Frontal cortex (tissue), 4 donors: ENCODE data around the gene HMGCL. TPM values are rescaled to one million over a fixed set of nuclear protein-coding genes. Genes with fewer than 3 reads are reported as not detected.
"Not testable (repeated sequence)": the region's sequence is repeated elsewhere in the genome, so short reads cannot be mapped to it uniquely, and the experiment has no call there.

Experiments used
- DNase-seq, 2 donors: peaks; one replicate each; pipeline ENCODE4 v3.0.0; 2012; ENCODE audit warnings: low spot score in 2 of 2
- FAIRE-seq: peaks from 2 replicates; lab custom pipeline; 2012; peaks lifted over from hg19 to GRCh38; lab: Jason Lieb, UNC
- total RNA-seq: library from RNA; depleted of rRNA; stranded (reverse); fragments of >200 nt; gene quantifications from one replicate; pipeline ENCODE4 v1.2.3, GENCODE V29; 2014
- donor health status: control.
- donor health status: control.
- donor health status: control.

Gene HMGCL
- total RNA-seq = 11.8 TPM

DNA sequence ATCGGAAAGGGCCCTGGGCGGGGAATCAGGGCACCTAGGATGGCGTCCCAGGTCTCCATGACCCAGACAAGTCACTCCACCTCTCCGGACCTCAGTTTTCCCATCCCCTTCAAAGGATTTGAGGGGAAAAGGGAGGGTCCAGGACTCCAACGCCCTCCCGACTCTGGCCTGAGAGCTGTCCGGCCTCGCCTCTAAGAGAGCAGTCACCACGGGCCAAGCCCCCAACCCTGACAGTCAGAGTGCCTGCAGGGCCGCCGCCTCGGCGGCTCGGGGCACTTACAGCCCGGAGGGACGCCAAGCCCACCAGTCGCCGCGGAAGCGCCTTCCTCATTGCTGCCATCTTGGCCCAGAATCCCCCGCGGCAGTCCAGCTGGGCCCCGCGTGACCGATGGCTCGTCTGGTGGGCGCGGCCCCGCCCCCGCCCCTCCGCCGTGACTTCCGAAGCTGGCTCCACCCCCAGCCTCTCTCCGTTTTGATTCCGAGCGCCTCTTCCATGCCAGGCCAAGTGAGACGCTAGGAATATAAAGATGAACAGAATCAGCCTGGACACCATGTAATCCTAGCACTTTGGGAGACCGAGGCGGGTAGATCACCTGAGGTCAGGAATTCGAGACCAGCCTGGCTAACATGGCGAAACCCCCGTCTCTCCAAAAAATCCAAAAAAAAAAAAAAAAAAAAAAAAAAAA lies at the start of gene HMGCL:
HMGCL (minus strand) TSS at position 354 of the 686 bp plus-strand sequence; CDS start at position 340, 14 bp downstream.
- peak; percentile 86 to 91 for DNase-seq
- no peak for FAIRE-seq

DNA sequence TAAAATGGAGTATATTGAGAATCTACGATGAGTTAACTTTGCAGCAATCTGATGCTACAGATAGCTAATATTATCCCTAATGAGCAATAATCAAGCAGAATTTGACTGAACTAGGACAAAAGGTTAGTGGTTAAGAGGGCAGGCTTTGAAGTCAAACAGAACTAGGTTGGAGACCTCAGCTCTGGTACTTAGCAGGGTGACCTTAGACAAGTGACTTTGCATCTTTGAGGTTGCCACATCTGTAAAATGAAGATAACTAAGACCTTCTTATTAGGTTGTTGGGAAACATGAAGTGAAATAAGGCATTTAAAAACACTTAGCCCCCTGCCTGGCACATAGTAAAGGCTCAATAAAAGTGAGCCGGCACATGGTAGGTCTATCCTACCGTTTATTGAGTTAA lies 47.2 kb upstream of the HMGCL start:
- DNase-seq = no peak
- FAIRE-seq = no peak

DNA sequence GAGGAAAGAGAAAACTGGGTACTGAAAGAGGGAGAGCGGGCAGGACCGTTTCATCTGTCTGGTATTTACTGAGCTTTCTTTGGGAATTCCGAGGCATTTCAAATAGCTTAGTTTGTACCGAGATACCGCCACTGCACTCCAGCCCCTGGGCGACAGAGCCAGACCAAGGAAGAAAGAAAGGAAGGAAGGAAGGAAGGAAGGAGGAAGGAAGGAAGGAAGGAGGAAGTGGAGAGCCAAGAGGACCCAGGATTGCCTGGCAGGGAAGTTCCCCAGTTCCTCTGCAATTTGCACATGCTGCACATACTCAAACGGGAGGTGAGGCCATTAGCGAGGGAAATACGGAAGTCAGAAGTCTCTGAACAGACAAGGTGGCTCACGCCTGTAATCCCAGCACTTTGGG lies 43.8 kb upstream of the HMGCL start:
- FAIRE-seq (no peak), DNase-seq (no peak)

DNA sequence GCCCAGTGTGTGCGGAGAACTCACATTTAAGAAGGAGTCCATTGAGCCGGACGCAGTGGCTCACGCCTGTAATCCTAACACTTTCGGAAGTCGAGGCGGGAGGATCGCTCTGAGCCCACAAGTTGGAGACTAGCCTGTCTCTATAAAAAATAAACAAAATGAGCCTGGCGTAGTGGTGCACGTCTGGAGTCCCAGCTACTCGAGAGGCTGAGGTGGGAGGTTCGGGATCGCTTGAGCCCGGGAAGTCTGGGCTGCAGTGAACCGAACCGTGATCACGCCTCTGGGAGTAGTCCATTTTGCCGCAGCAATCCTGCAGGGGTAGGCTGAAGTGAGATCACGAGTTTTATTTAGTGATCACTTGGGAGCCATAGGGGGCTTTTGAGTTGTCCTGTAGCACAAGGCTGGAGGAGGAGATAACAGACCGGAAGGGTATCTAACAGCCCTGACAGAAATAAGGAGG lies 43.4 kb upstream of the HMGCL start:
- FAIRE-seq = no peak
- DNase-seq = peak in 1 of 2 donors; percentile 24

DNA sequence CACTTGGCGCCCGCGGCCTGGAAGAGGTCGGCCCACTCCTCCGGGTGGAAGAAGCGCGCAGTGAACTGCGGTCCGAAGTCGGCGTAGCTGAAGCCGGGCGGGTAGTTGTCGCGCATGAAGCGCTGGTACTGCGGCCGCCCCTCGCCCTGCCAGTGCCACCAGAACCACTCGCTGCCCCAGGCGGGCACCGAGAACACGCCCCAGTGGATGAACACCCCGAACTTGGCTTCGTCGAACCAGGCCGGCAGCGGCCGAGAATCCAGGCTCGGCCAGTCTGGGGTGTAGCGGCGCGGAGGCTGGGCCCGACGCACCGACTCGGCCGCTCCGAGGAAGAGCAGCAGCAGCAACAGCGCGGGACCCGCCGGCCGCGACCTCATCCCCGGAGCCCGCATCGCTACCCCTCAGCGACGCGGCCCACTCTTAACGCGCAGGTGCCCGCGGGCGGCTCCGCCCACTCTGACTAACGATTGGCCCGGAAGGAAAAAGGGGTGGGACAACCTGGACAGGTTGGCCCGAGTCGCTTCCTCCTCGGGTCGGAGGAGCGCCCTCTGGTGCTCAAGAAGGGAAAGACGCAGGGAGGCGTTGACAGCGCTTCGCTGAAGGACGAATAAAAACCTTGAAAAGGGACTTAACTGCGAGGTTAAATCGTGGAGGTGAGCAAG lies 42.8 kb upstream of the HMGCL start, which contains the start of gene FUCA1:
FUCA1 (minus strand) TSS at position 396 of the 662 bp plus-strand sequence; CDS start at position 392, 4 bp downstream.
- no peak for FAIRE-seq
- peak; percentile 97 to 98 for DNase-seq

DNA sequence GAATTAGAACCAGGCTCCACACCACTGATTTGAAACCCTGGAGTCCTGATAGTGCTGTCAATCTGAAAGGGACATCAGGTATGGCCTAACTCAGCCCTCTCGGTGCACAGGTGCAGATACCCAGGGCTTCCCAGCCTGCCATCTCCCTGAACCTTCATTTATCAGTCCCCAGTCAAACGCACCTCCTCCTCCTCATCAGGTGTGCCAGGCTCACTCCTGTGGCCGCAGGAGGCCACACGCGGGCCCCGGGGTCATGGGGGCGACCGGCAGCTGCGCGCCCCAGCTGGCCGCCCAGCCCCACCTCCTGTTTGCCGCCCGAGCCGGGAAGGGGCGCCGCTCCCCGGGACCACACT lies 42.3 kb upstream of the HMGCL start:
- FAIRE-seq = no peak

DNA sequence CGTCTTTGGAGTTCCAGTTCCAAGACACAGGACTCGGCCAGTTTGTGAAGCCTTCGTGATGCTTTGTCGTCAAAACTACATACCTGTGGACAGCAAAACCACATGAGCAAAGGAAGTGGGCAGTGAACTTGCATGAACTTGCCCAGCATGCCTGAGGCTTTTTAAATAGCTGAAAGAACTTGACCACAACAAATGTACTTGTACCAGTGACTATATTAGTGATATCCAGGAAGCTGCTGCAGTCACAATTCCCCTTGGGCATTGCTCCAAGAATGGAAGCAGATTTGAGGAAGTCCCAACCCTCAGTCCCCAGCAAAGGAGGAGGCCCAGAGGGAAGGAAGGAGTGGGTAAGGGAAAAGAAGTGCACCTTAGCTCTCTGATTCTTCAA lies 40.3 kb upstream of the HMGCL start:
- FAIRE-seq = no peak
- DNase-seq = no peak

More for the DNA sequence above, 42.3 kb upstream of the HMGCL start:
- DNase-seq = no peak

DNA sequence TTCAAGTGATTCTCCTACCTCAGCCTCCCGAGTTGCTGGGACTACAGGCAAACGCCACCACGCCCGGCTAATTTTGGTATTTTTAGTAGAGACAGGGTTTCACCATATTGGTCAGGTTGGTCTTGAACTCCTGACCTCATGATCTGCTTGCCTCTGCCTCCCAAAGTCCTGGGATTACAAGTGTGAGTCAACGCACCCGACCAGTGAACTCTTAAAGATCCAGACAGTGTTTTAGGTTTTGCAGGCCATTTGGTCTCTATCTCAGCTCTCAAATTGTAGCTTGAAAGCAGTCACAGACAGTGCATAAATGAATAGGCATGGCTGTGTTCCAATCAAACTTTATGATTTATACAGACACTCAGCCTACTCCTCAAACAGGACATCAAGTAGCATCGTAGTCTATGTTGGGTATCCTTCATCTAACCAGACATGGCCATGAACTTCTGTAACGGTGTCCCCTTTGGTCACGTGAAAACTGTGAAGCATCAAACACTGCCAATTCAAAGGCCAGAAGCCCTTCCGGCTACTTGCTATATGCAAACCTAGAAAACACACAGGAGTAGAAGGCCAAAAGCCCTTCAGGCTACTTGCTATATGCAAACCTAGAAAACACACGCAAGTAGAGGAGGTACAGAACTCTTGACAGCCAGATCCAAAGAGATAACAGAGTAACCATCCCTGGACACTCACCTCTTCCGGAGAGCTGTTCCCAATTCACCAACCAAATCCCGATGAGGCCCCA lies 39.7 kb upstream of the HMGCL start:
- no peak for DNase-seq
- FAIRE-seq = no peak

DNA sequence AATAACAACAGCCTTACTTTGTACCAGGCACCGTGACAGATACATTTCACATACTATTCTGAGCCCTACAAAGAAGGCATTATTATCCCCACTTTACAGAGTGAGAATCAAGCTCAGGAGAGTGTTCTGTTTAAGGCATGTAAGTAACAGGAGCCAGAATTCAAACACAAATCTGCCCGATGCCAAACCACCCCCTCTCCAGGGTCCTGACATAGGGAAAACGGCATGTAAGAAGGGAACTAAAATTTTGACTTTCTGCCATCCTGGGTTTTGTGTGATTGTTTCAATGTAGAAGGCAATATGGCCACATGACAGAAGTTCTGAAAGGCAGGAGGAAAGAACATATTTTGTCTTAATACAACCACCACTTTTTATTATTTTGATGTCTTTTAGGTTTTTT lies 37.4 kb upstream of the HMGCL start:
- DNase-seq (no peak), FAIRE-seq (no peak)

DNA sequence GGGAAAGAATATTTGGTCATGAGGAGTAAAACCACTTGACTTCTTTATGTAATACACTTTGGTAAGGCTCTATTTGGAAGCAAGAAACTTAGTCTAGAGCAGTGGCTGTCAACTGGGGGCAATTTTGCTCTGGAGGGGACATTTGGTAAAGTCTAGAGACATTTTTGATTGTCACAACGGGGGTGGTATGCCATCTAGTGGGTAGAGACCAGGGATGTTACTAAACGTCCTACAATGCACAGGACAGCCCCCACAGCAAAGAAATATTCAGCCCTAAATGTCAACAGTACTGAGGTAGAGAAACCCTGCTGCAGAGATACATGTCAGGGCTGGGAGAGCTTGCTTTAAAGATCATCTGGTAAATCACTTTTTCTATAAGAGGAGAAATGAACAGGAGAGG lies 29.3 kb upstream of the HMGCL start:
- no peak for FAIRE-seq
- no peak for DNase-seq

DNA sequence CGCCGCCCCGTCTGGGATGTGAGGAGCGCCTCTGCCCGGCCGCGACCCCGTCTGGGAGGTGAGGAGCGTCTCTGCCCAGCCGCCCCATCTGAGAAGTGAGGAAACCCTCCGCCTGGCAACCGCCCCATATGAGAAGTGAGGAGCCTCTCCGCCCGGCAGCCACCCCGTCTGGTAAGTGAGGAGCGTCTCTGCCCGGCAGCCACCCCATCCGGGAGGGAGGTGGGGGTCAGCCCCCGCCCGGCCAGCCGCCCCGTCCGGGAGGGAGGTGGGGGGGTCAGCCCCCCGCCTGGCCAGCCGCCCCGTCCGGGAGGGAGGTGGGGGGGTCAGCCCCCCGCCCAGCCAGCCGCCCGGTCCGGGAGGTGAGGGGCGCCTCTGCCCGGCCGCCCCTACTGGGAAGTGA lies 27.9 kb upstream of the HMGCL start:
- not testable (repeated sequence) for DNase-seq, FAIRE-seq

DNA sequence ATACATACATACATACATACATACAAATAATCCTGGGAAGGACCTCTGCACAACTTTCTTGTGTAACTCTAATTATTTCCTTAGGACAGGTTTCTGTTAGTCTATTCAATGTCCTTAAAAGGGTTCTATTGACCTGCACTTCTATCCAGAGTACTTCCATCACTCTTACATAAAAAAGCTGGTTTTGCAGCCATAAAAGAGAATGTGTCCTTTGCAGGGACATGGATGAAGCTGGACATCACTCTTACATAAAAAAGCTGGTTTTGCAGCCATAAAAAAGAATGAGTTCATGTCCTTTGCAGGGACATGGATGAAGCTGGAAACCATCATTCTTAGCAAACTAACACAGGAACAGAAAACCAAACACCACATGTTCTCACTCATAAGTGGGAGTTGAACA lies 26.2 kb upstream of the HMGCL start:
- not testable (repeated sequence) for FAIRE-seq, DNase-seq

DNA sequence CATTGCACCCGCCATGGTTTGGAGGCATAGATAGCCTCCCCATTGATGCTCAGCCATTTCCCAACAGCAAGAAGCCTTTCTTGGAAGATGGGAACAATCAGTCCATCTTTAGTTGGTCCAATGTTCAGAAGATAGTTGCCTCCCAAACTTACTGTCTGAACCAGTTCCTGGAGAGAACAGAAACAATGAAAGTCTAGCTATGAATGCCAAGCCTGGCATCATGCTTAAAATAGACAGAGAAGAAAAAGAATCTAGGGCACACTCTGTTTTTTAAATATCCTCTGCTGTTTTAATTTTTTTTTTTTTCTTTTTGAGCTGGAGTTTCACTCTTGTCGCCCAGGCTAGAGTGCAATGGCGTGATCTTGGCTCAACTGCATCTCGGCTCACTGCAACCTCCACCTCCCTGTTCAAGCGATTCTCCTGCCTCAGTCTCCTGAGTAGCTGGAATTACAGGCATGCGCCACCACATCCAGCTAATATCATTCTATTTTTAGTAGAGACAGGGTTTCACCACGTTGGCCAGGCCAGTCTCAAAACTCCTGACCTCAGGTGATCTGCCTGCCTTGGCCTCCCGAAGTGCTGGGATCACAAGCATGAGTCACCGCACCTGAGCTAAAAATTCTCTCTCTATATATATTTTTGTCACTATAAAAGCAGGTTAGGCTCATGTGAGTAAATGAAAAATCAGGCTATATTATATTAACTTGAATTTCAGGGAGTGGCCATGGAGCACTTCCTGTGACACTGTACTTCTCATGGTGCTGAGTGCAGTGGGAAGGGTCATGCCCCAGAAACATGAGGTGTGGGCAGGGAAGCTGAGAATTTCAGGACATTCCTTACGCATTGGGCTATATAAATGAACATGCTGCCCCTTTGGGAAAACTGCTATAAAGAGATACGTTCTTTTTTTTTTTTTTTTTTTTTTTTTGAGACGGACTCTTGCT lies 23.7 kb upstream of the HMGCL start:
- FAIRE-seq (no peak), DNase-seq (no peak)

DNA sequence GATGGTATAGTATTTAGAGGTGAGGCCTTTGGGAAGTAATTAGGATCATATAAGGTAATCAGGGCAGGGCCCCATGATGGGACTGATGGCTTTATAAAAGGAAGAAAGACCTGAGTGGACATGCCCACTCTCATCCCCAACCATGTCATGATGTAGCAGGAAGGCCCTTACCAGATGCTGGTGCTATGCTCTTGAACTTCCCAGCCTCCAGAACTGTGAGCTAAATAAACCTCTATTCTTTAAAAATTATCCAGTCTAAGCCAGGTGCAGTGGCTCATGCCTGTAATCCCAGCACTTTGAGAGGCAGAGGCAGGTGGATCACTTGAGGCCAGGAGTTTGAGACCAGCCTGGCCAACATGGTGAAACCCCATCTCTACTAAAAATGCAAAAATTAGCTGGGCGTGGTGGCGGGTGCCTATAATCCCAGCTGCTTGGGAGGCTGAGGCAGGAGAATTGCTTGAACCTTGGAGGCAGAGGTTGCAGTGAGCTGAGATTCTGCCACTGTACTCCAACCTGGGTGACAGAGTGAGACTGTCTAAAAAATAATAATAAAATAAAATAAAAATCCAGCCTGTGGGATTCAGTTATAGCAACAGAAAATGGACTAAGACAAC lies 22.4 kb upstream of the HMGCL start:
- not testable (repeated sequence) for DNase-seq, FAIRE-seq

DNA sequence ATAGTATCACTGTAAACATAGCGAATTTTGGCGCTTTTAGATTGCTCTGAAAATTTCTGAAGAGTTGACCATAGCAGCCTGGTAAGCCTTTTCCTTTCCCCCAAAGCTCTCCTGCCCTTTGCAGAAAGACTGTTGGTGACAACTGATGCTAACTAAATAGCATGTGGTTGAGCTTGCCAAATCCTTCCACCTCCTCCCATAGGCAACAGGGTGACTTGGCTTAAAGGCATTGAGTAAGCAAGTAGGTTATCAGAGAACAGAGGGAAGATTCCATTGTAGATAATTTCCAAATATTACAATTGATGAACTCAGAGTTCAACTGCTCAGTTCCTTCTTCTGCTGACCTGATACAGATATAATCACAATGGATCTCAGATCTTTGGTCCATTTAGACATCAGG lies 19.9 kb upstream of the HMGCL start:
- DNase-seq = no peak
- no peak for FAIRE-seq

DNA sequence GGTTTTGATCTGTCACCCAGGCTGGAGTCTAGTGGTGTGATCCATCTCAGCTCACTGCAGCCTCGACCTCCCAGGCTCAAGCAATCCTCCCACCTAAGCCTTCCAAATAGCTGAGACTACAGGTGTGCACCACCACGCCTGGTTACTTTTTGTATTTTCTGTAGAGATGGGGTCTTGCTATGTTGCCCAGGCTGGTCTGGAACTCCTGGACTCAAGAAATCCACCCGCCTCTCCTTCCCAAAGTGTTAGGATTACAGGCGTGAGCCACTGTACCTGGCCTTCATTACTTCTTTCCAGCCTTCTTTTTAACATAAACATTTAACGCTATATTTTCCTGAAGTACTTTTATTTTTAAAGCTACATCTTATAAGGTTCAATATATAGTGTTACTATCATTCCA lies 18.4 kb upstream of the HMGCL start:
- no peak for DNase-seq
- no peak for FAIRE-seq

DNA sequence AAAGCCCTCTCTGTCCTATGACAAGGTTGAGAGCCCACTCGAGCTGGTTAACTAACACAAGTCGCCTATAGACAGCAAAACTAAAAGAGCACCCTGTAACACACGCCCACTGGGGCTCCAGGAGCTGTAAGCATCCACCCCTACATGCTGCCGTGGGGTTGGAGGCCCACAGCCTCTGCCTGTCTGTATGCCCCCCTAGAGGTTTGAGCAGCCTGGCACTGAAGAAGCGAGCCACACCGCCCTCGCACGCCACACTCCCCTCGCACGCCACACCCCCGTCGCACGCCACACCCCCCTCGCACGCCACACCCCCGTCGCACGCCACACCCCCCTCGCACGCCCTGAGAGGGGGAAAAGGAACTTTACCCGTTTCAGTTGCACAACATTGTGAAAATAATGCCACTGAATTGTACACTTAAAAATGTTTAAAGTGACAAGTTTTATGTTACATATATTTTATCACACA lies 13.2 kb upstream of the HMGCL start:
- FAIRE-seq = no peak
- DNase-seq = peak; percentile 37 to 47

DNA sequence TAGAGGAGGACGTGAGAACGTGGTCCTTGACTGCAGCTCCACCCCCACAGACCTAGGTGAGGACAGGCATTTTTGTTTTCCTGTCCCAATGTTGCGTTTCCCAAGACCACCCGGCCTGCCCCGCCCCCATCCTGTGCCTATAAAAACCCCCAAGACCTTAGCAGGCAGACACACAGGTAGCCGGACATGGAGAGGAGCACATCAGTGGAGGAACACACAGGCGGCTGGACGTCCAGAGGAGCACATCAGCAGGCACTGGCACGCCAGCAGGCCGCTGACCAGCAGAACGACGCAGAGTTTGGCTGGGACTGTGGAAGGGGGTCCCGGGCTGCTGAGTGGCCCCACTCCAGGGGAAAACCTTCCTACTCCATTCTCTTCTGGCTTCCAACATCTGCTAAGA lies 12.7 kb upstream of the HMGCL start:
- FAIRE-seq (no peak), DNase-seq (no peak)

DNA sequence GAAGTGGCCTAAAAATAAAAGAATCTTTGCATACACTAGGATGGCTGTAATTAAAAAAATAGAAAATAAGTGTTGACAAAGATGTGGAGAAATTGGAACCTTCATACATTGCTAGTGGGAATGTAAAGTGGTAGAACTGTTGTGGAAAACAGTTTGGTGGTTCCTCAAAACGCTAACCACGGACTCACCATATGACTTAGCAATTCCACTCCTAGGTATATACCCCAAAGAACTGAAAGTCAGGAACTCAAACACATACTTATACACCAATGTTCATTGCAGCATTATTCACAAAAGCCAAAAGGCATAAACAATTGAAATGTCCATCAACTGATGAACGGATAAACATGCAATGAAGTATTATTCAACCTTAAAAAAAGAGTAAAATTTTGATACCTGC lies 10.8 kb upstream of the HMGCL start:
- FAIRE-seq (no peak), DNase-seq (no peak)
